ENCODE results near the gene NUTM2B. TPM values are rescaled to one million over a fixed set of nuclear protein-coding genes. Genes with fewer than 3 reads are reported as not detected.
"Not testable (repeated sequence)": the region's sequence is repeated elsewhere in the genome, so short reads cannot be mapped to it uniquely, and the experiment has no call there.

The NUTM2B gene
- total RNA-seq, 4 donors from 2014 or later = 0.19 to 0.84 (median 0.28) TPM

DNA sequence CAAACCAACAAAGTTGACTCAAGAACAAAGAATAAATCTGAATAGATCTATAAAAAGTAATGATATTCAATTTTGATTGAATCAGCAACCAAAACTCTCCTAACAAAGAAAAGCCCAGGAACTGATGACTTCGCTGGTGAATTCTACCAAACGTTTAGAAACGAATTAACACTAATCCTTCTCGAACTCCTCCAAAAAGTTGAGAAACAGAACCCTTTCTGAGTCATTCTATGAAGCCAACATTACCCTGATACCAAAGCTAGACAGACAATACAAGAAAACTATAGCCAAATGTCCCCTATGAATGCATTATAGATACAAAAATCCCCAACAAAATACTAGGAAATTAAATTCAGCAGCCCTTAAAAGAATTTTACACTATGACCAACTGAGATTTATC lies 17.0 kb downstream of the NUTM2B start:
- DNase-seq (ENCODE audit: low spot score); ATAC-seq (ENCODE audit: low FRiP score): not testable (repeated sequence)

DNA sequence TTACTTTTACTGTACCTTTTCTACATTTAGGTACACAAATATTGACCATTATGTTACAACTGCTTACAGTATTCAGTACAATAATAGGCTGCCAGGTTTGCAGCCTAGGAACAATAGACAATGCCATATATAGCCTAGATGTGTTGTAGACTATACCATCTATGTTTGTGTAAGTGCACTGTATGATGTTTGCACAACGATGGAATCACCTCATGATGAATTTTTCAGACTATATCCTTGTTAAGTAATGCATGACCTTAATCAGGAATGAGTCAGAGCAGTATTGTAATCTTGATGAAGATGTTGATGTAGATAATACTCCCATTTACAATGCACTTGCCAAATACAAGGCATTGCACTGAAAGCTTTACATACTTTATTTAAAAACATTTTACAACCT lies 23.6 kb downstream of the NUTM2B start:
- DNase-seq (ENCODE audit: low spot score); ATAC-seq (ENCODE audit: low FRiP score): not testable (repeated sequence)

DNA sequence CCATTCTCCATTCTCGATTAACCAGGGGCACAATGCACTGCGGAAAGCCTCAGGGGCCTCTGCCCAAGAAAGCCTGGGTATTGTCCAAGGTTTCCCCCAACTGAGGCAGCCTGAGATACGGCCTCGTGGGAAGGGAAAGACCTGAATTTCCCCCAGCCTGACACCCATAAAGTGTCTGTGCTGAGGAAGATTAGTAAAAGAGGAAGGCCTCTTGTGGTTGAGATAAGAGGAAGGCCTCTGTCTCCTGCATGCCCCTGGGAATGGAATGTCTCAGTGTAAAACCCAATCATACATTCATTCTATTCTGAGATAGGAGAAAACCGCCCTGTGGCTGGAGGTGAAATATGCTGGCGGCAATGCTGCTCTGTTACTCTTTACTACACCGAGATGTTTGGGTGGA lies 41.8 kb downstream of the NUTM2B start:
- not testable (repeated sequence) for DNase-seq (ENCODE audit: low spot score); ATAC-seq (ENCODE audit: low FRiP score)

DNA sequence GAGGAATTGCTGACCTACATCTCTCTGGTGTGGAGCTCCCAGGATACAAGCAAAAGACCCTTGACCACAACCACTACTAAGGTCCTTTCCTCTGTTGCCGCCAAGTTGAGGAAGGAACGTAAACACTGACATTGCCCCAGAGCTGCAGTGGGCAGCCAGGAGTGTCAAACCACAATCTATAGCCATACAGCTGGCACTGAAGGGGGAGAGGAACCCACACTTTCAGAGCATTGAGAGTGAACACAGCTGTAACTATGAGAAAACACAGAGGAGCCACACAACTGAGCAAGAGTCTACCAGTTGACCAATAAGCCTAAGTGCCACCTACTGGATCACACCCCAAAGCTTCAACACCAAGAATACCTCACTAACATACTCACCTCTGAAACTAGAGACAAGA lies 45.5 kb downstream of the NUTM2B start:
- DNase-seq (ENCODE audit: low spot score); ATAC-seq (ENCODE audit: low FRiP score): not testable (repeated sequence)

DNA sequence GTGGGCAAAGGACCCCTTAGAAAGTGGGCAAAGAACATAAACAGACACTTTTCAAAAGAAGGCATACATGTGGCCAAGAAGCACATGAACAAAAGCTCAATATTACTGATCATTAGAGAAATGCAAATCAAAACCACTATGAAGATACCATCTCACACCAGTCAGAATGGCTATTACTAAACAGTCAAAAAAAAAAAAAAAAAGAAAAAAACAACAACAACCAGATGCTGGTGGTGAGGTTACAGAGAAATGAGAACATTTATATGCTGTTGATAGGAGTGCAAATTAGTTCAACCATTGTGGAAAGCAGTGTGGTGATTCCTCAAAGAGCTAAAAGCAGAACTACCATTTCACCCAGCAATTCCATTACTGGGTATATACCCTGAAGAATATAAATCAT lies 50.6 kb downstream of the NUTM2B start:
- DNase-seq (ENCODE audit: low spot score); ATAC-seq (ENCODE audit: low FRiP score): not testable (repeated sequence)

DNA sequence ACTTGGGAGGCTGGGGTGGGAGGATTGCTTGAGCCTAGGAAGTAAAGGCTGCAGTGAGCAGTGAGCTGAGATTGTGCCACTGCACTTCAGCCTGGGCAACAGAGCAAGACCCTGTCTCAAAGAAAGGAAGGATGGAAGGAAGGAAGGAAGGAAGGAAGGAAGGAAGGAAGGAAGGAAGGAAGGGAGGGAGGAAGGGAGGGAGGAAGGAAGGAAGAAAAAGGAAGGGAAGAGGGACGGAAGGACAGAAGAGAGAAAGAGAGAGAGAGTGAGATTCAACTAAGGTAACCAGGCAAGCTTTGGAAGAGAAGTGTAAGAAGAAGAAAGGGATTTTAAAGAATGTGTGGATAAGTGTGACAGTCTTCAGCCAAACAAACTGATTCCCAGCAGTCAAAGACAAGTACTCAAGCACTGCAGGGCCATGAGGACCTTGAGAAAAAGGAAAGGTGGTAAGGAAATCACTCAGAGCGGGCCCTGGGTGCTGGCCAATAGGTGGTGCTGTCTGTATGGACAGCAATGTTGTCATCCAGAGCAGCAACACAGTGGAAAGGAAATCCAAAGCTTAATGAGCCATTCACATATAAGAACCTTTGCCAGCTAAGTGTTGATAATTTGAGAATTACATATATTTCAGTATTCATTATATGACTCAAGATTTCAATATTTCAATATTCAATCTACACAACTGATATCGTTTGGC lies 55.4 kb downstream of the NUTM2B start:
- ATAC-seq (ENCODE audit: low FRiP score) = not testable (repeated sequence)

More for the DNA sequence above, 55.4 kb downstream of the NUTM2B start:
- not testable (repeated sequence) for DNase-seq (ENCODE audit: low spot score)

Other genes starting within 250 kb of the NUTM2B start
- under 1 TPM in 3 of 4 donors, not detected in 1; 0.19 to 0.24 (median 0.19) TPM for gene EIF5AL1, start 190.7 kb upstream of the NUTM2B start, total RNA-seq
- gene SFTPA2, start 142.8 kb upstream of the NUTM2B start, total RNA-seq = under 1 TPM in 1 of 4 donors, not detected in 3; 0.25 TPM
- gene SFTPA1, start 92.3 kb upstream of the NUTM2B start, total RNA-seq = not detected
- under 1 TPM in 1 of 4 donors, not detected in 3; 0.65 TPM for gene NUTM2E, start 123.5 kb downstream of the NUTM2B start, total RNA-seq
- gene SFTPD, start 245.9 kb downstream of the NUTM2B start, total RNA-seq = under 1 TPM in 2 of 4 donors, not detected in 2; 0.65 to 0.96 TPM

All from omental fat pad (tissue), 4 donors.